GM10266 (cell line): Measurements from ENCODE around the gene EXOC3.

Source experiments
- DNase-seq: peaks from one replicate; pipeline ENCODE4 v3.0.0; 2012; ENCODE audit errors: extremely low spot score
- CTCF ChIP-seq: IDR thresholded peaks from 2 replicates; pipeline ENCODE4 v1.5.1; 2012; ENCODE audit warnings: mild to moderate bottlenecking, low read depth; ENCODE audit not compliant: control insufficient read depth, insufficient read depth; ENCODE audit errors: missing control alignments

Gene EXOC3

GRCh38 chr5:466661-467310, 23.8 kb downstream of the EXOC3 start:
- no peak for TF ChIP-seq CTCF
- no peak for DNase-seq

- TF ChIP-seq CTCF = no peak
- DNase-seq = no peak
These were observed 25.4 kb downstream of the EXOC3 start for GRCh38 chr5:468401-468800.

GRCh38 chr5:469752-470483, 26.9 kb downstream of the EXOC3 start:
- no peak for DNase-seq
- no peak for TF ChIP-seq CTCF

GRCh38 chr5:470961-471749, 28.2 kb downstream of the EXOC3 start:
- no peak for DNase-seq
- TF ChIP-seq CTCF = no peak

GRCh38 chr5:471750-472058, 28.7 kb downstream of the EXOC3 start:
- no peak for TF ChIP-seq CTCF
- no peak for DNase-seq

- no peak for TF ChIP-seq CTCF
- peak; percentile 61 for DNase-seq
These were observed 29.2 kb downstream of the EXOC3 start for GRCh38 chr5:472076-472655.
